Activated T-helper 2 cell treated with anti-CD3 and anti-CD28 coated beads, Interferon-gamma antibody, Interleukin-2, Interleukin-4, amounts not matched to agents 10 μg/mL and 5 μg/mL and 100 μg/mL, durations not matched to agents 14 hours and 24 hours and 36 hours (primary cell): ENCODE results near the gene RRAS. TPM values are rescaled to one million over a fixed set of nuclear protein-coding genes. Genes with fewer than 3 reads are reported as not detected.
A peak's percentile ranks its signal among the peaks of the same experiment; 100 is the strongest.
"Not testable (repeated sequence)": the region's sequence is repeated elsewhere in the genome, so short reads cannot be mapped to it uniquely, and the experiment has no call there.

ENCODE experiments used
- DNase-seq: peaks from one replicate; pipeline ENCODE4 v3.0.0; 2021; ENCODE audit warnings: low spot score
- H3K27ac Mint-ChIP-seq: one replicate; pipeline ENCODE4 v1.8.0; 2021; ENCODE audit warnings: mixed read lengths
- H3K27me3 Mint-ChIP-seq: one replicate; pipeline ENCODE4 v1.8.0; 2021; ENCODE audit warnings: low read depth, mixed read lengths
- H3K36me3 Mint-ChIP-seq: one replicate; pipeline ENCODE4 v1.8.0; 2021; ENCODE audit warnings: low read depth, mixed read lengths
- H3K4me1 Mint-ChIP-seq: one replicate; pipeline ENCODE4 v1.8.0; 2021; ENCODE audit warnings: low read depth, mixed read lengths
- H3K4me3 Mint-ChIP-seq: one replicate; pipeline ENCODE4 v1.8.0; 2021; ENCODE audit warnings: low read depth, mild to moderate bottlenecking, moderate library complexity, mixed read lengths
- H3K9me3 Mint-ChIP-seq: one replicate; pipeline ENCODE4 v1.8.0; 2021; ENCODE audit warnings: mixed read lengths
- intact Hi-C: fragments of 100-400 bp; cut with micrococcal nuclease; formaldehyde crosslinking; loops from one replicate; pipeline ENCODE4 v1.15.1; 2023
- total RNA-seq: library from RNA; stranded (reverse); gene quantifications from 2 replicates; pipeline ENCODE4 v1.2.3, GENCODE V29; 2022

Gene RRAS
- total RNA-seq, 1 donor from 2014 or later, result 6.2 TPM

DNA sequence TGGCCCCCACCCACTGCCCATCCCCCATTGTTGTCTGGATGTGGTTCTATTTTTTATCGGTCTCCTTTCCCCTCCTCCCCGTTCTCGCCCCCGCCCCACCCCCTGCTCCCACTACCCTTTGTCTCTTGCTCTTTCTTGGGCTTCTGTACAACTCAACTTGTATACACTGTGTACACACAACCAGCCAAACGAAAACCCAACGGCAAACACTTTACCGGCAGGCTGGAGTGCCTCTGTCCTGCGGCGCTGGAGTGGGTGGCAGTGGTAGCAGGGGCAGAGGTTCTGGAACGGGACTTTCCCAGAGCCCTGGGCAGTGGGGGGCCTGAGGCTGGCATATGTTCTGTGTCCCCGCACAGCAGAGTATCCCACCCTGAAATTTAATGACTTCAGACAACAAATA is 13.7 kb downstream of the RRAS start:
- H3K36me3 Mint-ChIP-seq, result peaks cover 42% of the 10 kb centered on the region
- no peaks in the 10 kb centered on the region for H3K9me3 Mint-ChIP-seq
- H3K4me3 Mint-ChIP-seq, result no peak overlapping the region
- no peak overlapping the region for H3K27ac Mint-ChIP-seq
- intact Hi-C loops, result no loop called here
- no peaks in the 10 kb centered on the region for H3K27me3 Mint-ChIP-seq
- no peaks in the 10 kb centered on the region for H3K4me1 Mint-ChIP-seq
- no peak for DNase-seq

GRCh38 chr19:49624967-49625910 is 14.7 kb downstream of the RRAS start:
- H3K27ac Mint-ChIP-seq, result no peak overlapping the region
- no peaks in the 10 kb centered on the region for H3K9me3 Mint-ChIP-seq
- no peaks in the 10 kb centered on the region for H3K4me1 Mint-ChIP-seq
- DNase-seq, result no peak
- H3K4me3 Mint-ChIP-seq, result no peak overlapping the region
- H3K27me3 Mint-ChIP-seq, result no peaks in the 10 kb centered on the region
- intact Hi-C loops, result no loop called here
- peaks cover 45% of the 10 kb centered on the region for H3K36me3 Mint-ChIP-seq

DNA sequence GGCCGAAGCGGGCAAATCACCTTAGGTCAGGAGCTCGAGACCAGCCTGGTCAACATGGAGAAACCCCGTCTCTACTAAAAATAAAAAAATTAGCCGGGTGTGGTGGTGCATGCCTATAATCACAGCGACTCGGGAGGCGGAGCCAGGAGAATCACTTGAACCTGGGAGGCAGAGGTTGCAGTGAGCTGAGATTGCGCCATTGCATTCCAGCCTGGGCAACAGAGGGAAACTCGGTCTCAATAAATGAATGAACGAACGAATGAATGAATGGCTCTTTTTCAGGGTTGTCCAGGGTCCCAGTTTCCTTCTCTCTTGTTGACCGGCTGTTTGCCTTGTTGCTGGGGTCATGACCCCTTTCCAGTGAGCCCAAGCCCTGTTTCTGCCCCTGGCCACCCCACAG is 22.1 kb downstream of the RRAS start:
- H3K27ac Mint-ChIP-seq, H3K27me3 Mint-ChIP-seq, H3K9me3 Mint-ChIP-seq, intact Hi-C loops, DNase-seq, H3K4me3 Mint-ChIP-seq, H3K4me1 Mint-ChIP-seq: not testable (repeated sequence)
- H3K36me3 Mint-ChIP-seq, result peaks cover 72% of the 10 kb centered on the region

DNA sequence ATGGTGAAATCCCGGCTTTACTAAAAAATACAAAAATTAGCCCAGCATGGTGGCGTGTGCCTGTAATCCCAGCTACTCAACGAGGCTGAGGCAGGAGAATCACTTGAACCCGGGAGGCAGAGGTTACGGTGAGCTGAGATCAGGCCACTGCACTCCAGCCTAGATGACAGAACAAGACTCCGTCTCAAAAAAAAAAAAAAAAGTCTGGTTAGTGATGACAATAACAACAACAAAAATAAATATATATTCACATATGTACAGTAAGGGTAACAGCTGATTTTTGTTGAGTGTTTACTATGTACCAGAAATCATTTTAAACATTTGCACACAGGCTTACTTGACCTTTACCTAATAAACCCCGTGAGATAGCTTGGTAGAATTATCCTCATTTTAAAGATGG is 23.0 kb downstream of the RRAS start:
- Mint-ChIP-seq H3K27me3 (no peaks in the 10 kb centered on the region), H3K9me3 (no peaks in the 10 kb centered on the region), H3K36me3 (peaks cover 72% of the 10 kb centered on the region), H3K27ac (no peak overlapping the region), H3K4me1 (peaks cover 6% of the 10 kb centered on the region), H3K4me3 (no peak overlapping the region)
- intact Hi-C loops, result no loop called here
- DNase-seq, result no peak

- intact Hi-C loops, result no loop called here
- Mint-ChIP-seq H3K9me3 (no peaks in the 10 kb centered on the region), H3K27ac (no peak overlapping the region), H3K36me3 (peaks cover 68% of the 10 kb centered on the region), H3K27me3 (no peaks in the 10 kb centered on the region), H3K4me3 (no peak overlapping the region), H3K4me1 (peaks cover 6% of the 10 kb centered on the region)
- DNase-seq, result no peak
Measured at GRCh38 chr19:49616532-49616931, 23.4 kb downstream of the RRAS start.

GRCh38 chr19:49615861-49616260 is 24.1 kb downstream of the RRAS start:
- H3K4me3 Mint-ChIP-seq, result no peak overlapping the region
- intact Hi-C loops, result no loop called here
- no peaks in the 10 kb centered on the region for H3K27me3 Mint-ChIP-seq
- no peak for DNase-seq
- H3K9me3 Mint-ChIP-seq, result no peaks in the 10 kb centered on the region
- H3K4me1 Mint-ChIP-seq, result peaks cover 6% of the 10 kb centered on the region
- no peak overlapping the region for H3K27ac Mint-ChIP-seq
- H3K36me3 Mint-ChIP-seq, result peaks cover 65% of the 10 kb centered on the region

DNA sequence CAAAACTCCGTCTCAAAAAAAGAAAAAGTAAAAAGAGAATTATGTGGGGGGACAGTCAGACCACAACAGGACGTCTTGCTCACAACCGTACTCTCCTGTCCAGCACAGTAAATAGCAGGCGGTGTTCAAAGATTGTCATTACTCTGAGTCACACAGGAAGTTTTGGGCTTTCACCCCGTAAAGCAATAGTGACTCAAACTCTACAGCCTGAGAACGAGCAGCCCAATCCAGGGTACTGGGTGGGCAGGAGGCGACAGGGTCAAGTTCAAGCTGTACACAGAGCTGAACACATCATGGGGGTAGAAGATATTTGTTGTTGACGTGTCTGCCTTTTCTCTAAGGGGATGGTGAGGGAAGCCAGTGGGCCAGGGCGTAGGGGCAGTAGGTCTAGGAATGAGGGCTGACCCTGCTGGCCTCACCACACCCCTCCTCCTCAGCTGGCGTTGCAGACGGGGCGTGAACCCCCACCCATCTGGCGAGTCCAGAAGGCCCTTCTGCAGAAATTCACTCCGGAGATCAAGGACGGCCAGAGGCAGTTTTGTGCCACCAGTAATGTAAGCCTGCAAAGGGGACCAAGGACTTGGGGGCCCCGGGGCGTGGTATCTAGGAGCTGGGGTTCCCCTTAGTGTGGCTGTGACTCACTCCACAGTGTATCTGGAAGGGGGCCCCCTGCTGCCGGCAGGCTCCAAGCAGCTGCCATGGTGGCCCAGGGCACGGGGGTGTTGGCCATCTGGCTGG is 25.7 kb downstream of the RRAS start:
- H3K4me3 Mint-ChIP-seq, result peak overlapping the region; percentile 2
- H3K27me3 Mint-ChIP-seq, result no peaks in the 10 kb centered on the region
- peaks cover 63% of the 10 kb centered on the region for H3K36me3 Mint-ChIP-seq
- DNase-seq, result no peak
- intact Hi-C loops, result no loop called here
- no peaks in the 10 kb centered on the region for H3K9me3 Mint-ChIP-seq
- H3K4me1 Mint-ChIP-seq, result peaks cover 6% of the 10 kb centered on the region
- peak overlapping the region; percentile 88 for H3K27ac Mint-ChIP-seq

DNA sequence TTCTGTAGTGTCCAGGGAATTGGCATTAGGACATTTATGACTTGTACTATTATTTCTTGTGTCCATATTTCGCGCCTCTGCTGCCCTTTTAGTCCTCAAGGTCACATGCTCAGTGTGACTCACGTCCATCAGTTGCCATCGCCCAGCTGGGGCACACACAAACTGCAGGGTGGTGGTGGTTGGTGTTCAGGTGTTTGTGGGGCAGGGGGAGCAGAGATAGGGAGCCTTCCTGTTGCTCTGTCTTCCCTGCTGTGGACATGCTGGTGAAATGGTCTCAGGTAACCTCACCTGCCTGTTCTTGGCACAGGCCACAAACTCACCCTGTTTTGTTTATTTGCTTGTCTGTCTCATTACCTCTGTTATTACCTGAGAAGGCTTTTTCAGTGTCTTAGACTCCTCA is 26.6 kb downstream of the RRAS start:
- H3K4me1 Mint-ChIP-seq, result peaks cover 6% of the 10 kb centered on the region
- no peaks in the 10 kb centered on the region for H3K27me3 Mint-ChIP-seq
- DNase-seq, result no peak
- H3K4me3 Mint-ChIP-seq, result no peak overlapping the region
- H3K36me3 Mint-ChIP-seq, result peaks cover 57% of the 10 kb centered on the region
- no peaks in the 10 kb centered on the region for H3K9me3 Mint-ChIP-seq
- no peak overlapping the region for H3K27ac Mint-ChIP-seq
- intact Hi-C loops, result no loop called here

GRCh38 chr19:49609499-49610092 is 30.3 kb downstream of the RRAS start:
- Mint-ChIP-seq H3K9me3 (no peaks in the 10 kb centered on the region), H3K27ac (no peak overlapping the region), H3K4me3 (no peak overlapping the region), H3K4me1 (peaks cover 6% of the 10 kb centered on the region), H3K36me3 (peaks cover 27% of the 10 kb centered on the region), H3K27me3 (no peaks in the 10 kb centered on the region)
- intact Hi-C loops, result no loop called here
- no peak for DNase-seq

- Mint-ChIP-seq H3K4me3 (no peak overlapping the region), H3K9me3 (no peaks in the 10 kb centered on the region), H3K27ac (no peak overlapping the region), H3K36me3 (peaks cover 37% of the 10 kb centered on the region), H3K27me3 (no peaks in the 10 kb centered on the region), H3K4me1 (peaks cover 2% of the 10 kb centered on the region)
- no peak for DNase-seq
- intact Hi-C loops, result no loop called here
Measured at GRCh38 chr19:49605605-49606004, 34.3 kb downstream of the RRAS start.

GRCh38 chr19:49602806-49603205 is 37.1 kb downstream of the RRAS start:
- H3K9me3 Mint-ChIP-seq, result no peaks in the 10 kb centered on the region
- no peak overlapping the region for H3K4me3 Mint-ChIP-seq
- peaks cover 49% of the 10 kb centered on the region for H3K36me3 Mint-ChIP-seq
- peaks cover 2% of the 10 kb centered on the region for H3K4me1 Mint-ChIP-seq
- no peak for DNase-seq
- H3K27ac Mint-ChIP-seq, result no peak overlapping the region
- no peaks in the 10 kb centered on the region for H3K27me3 Mint-ChIP-seq
- intact Hi-C loops, result no loop called here

GRCh38 chr19:49601482-49602038 is 38.4 kb downstream of the RRAS start:
- intact Hi-C loops, result no loop called here
- DNase-seq, result no peak
- H3K9me3 Mint-ChIP-seq, result no peaks in the 10 kb centered on the region
- no peaks in the 10 kb centered on the region for H3K27me3 Mint-ChIP-seq
- H3K36me3 Mint-ChIP-seq, result peaks cover 44% of the 10 kb centered on the region
- H3K4me1 Mint-ChIP-seq, result peaks cover 2% of the 10 kb centered on the region
- no peak overlapping the region for H3K4me3 Mint-ChIP-seq
- H3K27ac Mint-ChIP-seq, result no peak overlapping the region
